ENCODE data around the gene LRMDA. TPM values are rescaled to one million over a fixed set of nuclear protein-coding genes. Genes with fewer than 3 reads are reported as not detected.

Gene LRMDA
- total RNA-seq, 1 experiment from 2014 or later: 1.2 TPM

- no peak overlapping the region for H3K27ac ChIP-seq (ENCODE audit: low read length)
- H3K9ac ChIP-seq (ENCODE audit: low read length): no peak overlapping the region
- no peak overlapping the region for H2AFZ ChIP-seq (ENCODE audit: low read length)
- no peaks in the 10 kb centered on the region for H3K36me3 ChIP-seq (ENCODE audit: low read depth, low read length)
- 0 out of 2 replicates have a peak, but pooled peaks cover 3% of the 10 kb centered on the region for H3K9me2 ChIP-seq (replicated peaks; ENCODE audit: low read length)
- BruUV-seq (replicated peaks): no TSS peak
- no peaks in the 10 kb centered on the region for H4K20me1 ChIP-seq (ENCODE audit: low read length)
- intact Hi-C loops (cut with micrococcal nuclease): loop anchor here (1.0 to 5.0 kb wide), 10 partner anchors 188 to 902 kb away; partner anchors contain the start of gene ZNF503
- H3F3A ChIP-seq (ENCODE audit: low read length, unreplicated experiment): no peaks in the 10 kb centered on the region
- H3K79me2 ChIP-seq (ENCODE audit: low read length): no peaks in the 10 kb centered on the region
- DNase-seq: no peak
- ATAC-seq: no peak
- no peak overlapping the region for H3K4me3 ChIP-seq (ENCODE audit: low read length)
- ChIA-PET CTCF (interaction anchor here (0.7 to 2.9 kb wide), 2 partner anchors 33 to 266 kb away, joined by 4 to 18 read pairs; no protein-coding TSS in a partner anchor), POLR2A (ENCODE audit: unreplicated experiment) (no interaction called here)
- no peak overlapping the region for H3K4me2 ChIP-seq (ENCODE audit: low read length)
- TF ChIP-seq EZH2phosphoT487 (IDR thresholded peaks at IDR 0.05; ENCODE audit: borderline replicate concordance, low read length): no peak
- TF ChIP-seq, protein P1, sequence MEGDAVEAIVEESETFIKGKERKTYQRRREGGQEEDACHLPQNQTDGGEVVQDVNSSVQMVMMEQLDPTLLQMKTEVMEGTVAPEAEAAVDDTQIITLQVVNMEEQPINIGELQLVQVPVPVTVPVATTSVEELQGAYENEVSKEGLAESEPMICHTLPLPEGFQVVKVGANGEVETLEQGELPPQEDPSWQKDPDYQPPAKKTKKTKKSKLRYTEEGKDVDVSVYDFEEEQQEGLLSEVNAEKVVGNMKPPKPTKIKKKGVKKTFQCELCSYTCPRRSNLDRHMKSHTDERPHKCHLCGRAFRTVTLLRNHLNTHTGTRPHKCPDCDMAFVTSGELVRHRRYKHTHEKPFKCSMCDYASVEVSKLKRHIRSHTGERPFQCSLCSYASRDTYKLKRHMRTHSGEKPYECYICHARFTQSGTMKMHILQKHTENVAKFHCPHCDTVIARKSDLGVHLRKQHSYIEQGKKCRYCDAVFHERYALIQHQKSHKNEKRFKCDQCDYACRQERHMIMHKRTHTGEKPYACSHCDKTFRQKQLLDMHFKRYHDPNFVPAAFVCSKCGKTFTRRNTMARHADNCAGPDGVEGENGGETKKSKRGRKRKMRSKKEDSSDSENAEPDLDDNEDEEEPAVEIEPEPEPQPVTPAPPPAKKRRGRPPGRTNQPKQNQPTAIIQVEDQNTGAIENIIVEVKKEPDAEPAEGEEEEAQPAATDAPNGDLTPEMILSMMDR (conservative IDR thresholded peaks at IDR 0.05; ENCODE audit: low read depth, low read length): no peak
- TF ChIP-seq EZH2 (IDR thresholded peaks at IDR 0.05; ENCODE audit: low read length, unreplicated experiment): no peak
- H3K4me1 ChIP-seq (ENCODE audit: insufficient read depth, low read length): peaks cover 4% of the 10 kb centered on the region; the same call in 1 of the 2 replicates
- H3K27me3 ChIP-seq (ENCODE audit: low read length): peaks cover 13% of the 10 kb centered on the region; the same call in 1 of the 2 replicates
- H3K9me3 ChIP-seq (ENCODE audit: low read length): no peaks in the 10 kb centered on the region
Measured at GRCh38 chr10:76302481-76302880, 871.1 kb downstream of the LRMDA start.

- POLR2A ChIA-PET (ENCODE audit: unreplicated experiment): interaction anchor here (0.6 kb wide), 1 partner anchor 26 kb away, joined by 8 read pairs; no protein-coding TSS in a partner anchor
Measured at GRCh38 chr10:76302961-76303630, 871.7 kb downstream of the LRMDA start.

More at GRCh38 chr10:76302961-76303630, 871.7 kb downstream of the LRMDA start:
- CTCF ChIA-PET: interaction anchor here (0.6 to 2.9 kb wide), 19 partner anchors 10 to 907 kb away, joined by 3 to 18 read pairs (median 4); partner anchors contain the start of gene ZNF503
- Histone ChIP-seq H3K9ac (ENCODE audit: low read length) (no peak overlapping the region), H3K9me2 (replicated peaks; ENCODE audit: low read length) (0 out of 2 replicates have a peak, but pooled peaks cover 3% of the 10 kb centered on the region), H4K20me1 (ENCODE audit: low read length) (no peaks in the 10 kb centered on the region), H3K4me1 (ENCODE audit: insufficient read depth, low read length) (peaks cover 4% of the 10 kb centered on the region; the same call in 1 of the 2 replicates), H2AFZ (ENCODE audit: low read length) (peak overlapping the region; percentile 32), H3K79me2 (ENCODE audit: low read length) (no peaks in the 10 kb centered on the region), H3F3A (ENCODE audit: low read length, unreplicated experiment) (no peaks in the 10 kb centered on the region), H3K4me2 (ENCODE audit: low read length) (peak overlapping the region; percentile 5; the same call in 1 of the 2 replicates), H3K36me3 (ENCODE audit: low read depth, low read length) (no peaks in the 10 kb centered on the region), H3K27me3 (ENCODE audit: low read length) (peaks cover 13% of the 10 kb centered on the region; the same call in 1 of the 2 replicates), H3K27ac (ENCODE audit: low read length) (no peak overlapping the region), H3K9me3 (ENCODE audit: low read length) (no peaks in the 10 kb centered on the region), H3K4me3 (ENCODE audit: low read length) (no peak overlapping the region)
- BruUV-seq (replicated peaks): no TSS peak
- TF ChIP-seq EZH2phosphoT487 (IDR thresholded peaks at IDR 0.05; ENCODE audit: borderline replicate concordance, low read length): no peak
- TF ChIP-seq EZH2 (IDR thresholded peaks at IDR 0.05; ENCODE audit: low read length, unreplicated experiment): no peak
- TF ChIP-seq, protein P1 (conservative IDR thresholded peaks at IDR 0.05; ENCODE audit: low read depth, low read length): no peak
- ATAC-seq (no peak), DNase-seq (no peak)
- intact Hi-C loops (cut with micrococcal nuclease): loop anchor here (1.0 to 5.0 kb wide), 11 partner anchors 189 to 902 kb away; partner anchors contain the start of gene ZNF503
